ENCODE data around the gene GPSM1.

Gene GPSM1

DNA sequence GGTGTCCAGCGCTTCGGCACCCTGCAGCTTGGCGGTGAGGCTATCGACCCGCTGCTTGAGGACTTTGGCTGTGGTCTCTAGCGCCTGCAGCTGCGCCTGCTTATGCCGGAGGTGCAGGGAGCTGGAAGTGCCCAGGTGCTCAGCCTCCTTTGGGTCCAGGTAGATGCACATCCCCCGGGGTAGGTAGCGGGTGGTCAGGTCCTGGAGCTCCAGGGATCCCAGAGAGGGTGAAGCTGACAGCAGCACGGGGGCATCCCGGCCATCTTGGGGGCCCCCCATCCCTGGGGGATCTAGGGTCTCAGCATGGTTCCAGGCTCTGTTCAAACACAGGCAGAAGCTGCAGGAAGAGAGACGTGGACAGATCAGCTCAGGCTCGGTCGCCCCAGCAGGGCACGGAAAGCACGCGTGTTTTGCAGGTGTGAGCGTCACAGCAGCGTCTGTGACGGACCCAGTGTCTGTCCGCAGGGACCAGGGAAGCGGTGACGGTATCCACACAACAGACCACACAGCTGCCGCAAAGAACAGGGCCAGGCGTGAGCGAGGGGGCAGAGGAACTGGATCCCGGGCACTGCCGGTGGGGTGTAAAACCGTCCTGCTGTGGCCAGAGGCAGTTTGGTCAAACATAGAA is 40.9 kb upstream of the GPSM1 start:
- Histone ChIP-seq H3K36me3 (ENCODE audit: insufficient read depth, low read length) (no peaks in the 10 kb centered on the region), H3K4me1 (ENCODE audit: insufficient read depth, low read length, poor library complexity, severe bottlenecking) (peaks cover 4% of the 10 kb centered on the region), H3K9me3 (ENCODE audit: insufficient read depth, low read depth, low read length) (no peaks in the 10 kb centered on the region), H3K9me2 (replicated peaks; ENCODE audit: low read depth, low read length) (no peaks in the 10 kb centered on the region), H3F3A (ENCODE audit: low read depth) (no peaks in the 10 kb centered on the region), H2AFZ (ENCODE audit: low read length) (no peak overlapping the region), H3K9ac (ENCODE audit: low read depth, low read length, poor library complexity, severe bottlenecking) (no peak overlapping the region), H3K27me3 (ENCODE audit: insufficient read depth, low read length, poor library complexity, severe bottlenecking) (no peaks in the 10 kb centered on the region), H4K20me1 (ENCODE audit: insufficient read depth, low read length, poor library complexity, severe bottlenecking) (no peaks in the 10 kb centered on the region), H3K4me3 (ENCODE audit: low read length, poor library complexity, severe bottlenecking) (no peak overlapping the region), H3K4me2 (ENCODE audit: low read depth, low read length, poor library complexity, severe bottlenecking) (no peak overlapping the region), H3K79me2 (ENCODE audit: insufficient read depth, low read length) (no peaks in the 10 kb centered on the region)
- no peak for TF ChIP-seq EZH2phosphoT487 (IDR thresholded peaks at IDR 0.05; ENCODE audit: borderline replicate concordance)

DNA sequence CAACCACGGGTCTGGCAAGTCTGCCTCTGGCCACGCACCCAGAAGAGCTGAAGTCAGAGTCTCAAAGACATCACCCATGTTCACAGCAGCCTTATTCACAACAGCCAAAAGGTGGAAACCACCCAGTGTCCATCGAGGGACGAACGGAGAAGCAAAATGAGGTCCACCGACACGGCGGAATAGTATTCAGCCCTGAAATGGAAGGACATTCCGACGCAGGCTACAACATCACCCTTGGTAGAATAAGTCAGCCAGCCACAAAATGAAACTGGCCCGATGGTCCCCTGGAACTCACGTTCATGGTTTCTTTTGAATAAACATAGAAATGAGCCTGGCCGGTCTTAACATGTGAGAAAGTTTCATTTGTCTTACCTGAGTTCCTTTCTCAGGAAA is 40.4 kb upstream of the GPSM1 start:
- Histone ChIP-seq H3K36me3 (ENCODE audit: insufficient read depth, low read length) (no peaks in the 10 kb centered on the region), H3K9me3 (ENCODE audit: insufficient read depth, low read depth, low read length) (no peaks in the 10 kb centered on the region), H3F3A (ENCODE audit: low read depth) (no peaks in the 10 kb centered on the region), H3K4me3 (ENCODE audit: low read length, poor library complexity, severe bottlenecking) (no peak overlapping the region), H4K20me1 (ENCODE audit: insufficient read depth, low read length, poor library complexity, severe bottlenecking) (no peaks in the 10 kb centered on the region), H3K4me2 (ENCODE audit: low read depth, low read length, poor library complexity, severe bottlenecking) (no peak overlapping the region), H2AFZ (ENCODE audit: low read length) (no peak overlapping the region), H3K9me2 (replicated peaks; ENCODE audit: low read depth, low read length) (no peaks in the 10 kb centered on the region), H3K4me1 (ENCODE audit: insufficient read depth, low read length, poor library complexity, severe bottlenecking) (peaks cover 4% of the 10 kb centered on the region), H3K9ac (ENCODE audit: low read depth, low read length, poor library complexity, severe bottlenecking) (no peak overlapping the region), H3K79me2 (ENCODE audit: insufficient read depth, low read length) (no peaks in the 10 kb centered on the region), H3K27me3 (ENCODE audit: insufficient read depth, low read length, poor library complexity, severe bottlenecking) (no peaks in the 10 kb centered on the region)
- TF ChIP-seq EZH2phosphoT487 (IDR thresholded peaks at IDR 0.05; ENCODE audit: borderline replicate concordance) = no peak
- TF ChIP-seq, protein P1, sequence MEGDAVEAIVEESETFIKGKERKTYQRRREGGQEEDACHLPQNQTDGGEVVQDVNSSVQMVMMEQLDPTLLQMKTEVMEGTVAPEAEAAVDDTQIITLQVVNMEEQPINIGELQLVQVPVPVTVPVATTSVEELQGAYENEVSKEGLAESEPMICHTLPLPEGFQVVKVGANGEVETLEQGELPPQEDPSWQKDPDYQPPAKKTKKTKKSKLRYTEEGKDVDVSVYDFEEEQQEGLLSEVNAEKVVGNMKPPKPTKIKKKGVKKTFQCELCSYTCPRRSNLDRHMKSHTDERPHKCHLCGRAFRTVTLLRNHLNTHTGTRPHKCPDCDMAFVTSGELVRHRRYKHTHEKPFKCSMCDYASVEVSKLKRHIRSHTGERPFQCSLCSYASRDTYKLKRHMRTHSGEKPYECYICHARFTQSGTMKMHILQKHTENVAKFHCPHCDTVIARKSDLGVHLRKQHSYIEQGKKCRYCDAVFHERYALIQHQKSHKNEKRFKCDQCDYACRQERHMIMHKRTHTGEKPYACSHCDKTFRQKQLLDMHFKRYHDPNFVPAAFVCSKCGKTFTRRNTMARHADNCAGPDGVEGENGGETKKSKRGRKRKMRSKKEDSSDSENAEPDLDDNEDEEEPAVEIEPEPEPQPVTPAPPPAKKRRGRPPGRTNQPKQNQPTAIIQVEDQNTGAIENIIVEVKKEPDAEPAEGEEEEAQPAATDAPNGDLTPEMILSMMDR (conservative IDR thresholded peaks at IDR 0.05; ENCODE audit: low read length) = no peak

DNA sequence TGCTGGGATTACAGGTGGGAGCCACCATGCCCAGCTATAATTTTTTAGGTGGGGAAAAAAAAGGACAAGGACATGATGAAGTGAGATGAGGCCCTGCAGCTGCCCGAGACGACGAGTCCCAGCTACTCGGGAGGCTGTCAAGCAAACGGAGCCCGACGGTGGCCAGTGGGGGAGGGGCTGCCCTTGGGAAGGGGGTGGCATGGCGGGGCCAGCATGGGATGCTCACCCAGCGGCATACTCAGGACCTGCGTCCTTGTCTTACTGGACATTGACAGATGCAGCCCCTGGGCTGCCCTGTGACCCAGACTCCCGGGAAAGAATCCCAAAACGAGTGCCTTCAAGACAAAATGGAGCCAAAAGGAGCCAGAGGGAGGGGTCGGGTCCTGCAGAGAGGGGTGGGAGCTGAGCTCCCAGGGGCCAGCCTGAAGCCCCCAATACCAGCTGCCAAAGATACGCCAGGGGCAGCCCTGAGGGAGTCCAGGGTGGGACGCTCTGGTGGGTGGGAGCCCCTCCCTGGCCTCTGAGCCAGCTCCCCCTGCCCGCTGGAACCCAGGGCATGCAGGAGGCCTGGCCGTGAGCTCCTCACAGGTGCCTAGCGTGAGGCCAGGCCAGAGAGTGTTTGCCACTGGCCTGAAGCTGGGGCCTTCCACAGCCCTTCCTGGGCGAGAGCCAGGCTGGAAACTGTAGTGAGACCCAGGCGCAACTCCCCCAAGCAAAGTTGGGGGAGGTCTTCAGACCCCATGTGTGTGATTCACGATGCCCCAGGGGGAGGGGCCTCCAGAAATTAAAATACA is 39.2 kb upstream of the GPSM1 start:
- no peaks in the 10 kb centered on the region for H3F3A ChIP-seq (ENCODE audit: low read depth)
- H3K4me1 ChIP-seq (ENCODE audit: insufficient read depth, low read length, poor library complexity, severe bottlenecking) = peaks cover 4% of the 10 kb centered on the region
- H4K20me1 ChIP-seq (ENCODE audit: insufficient read depth, low read length, poor library complexity, severe bottlenecking) = no peaks in the 10 kb centered on the region
- H3K79me2 ChIP-seq (ENCODE audit: insufficient read depth, low read length) = no peaks in the 10 kb centered on the region
- H3K27me3 ChIP-seq (ENCODE audit: insufficient read depth, low read length, poor library complexity, severe bottlenecking) = no peaks in the 10 kb centered on the region
- H3K4me2 ChIP-seq (ENCODE audit: low read depth, low read length, poor library complexity, severe bottlenecking) = no peak overlapping the region
- TF ChIP-seq, protein P1 (conservative IDR thresholded peaks at IDR 0.05; ENCODE audit: low read length) = no peak
- no peak for TF ChIP-seq EZH2phosphoT487 (IDR thresholded peaks at IDR 0.05; ENCODE audit: borderline replicate concordance)
- no peaks in the 10 kb centered on the region for H3K9me3 ChIP-seq (ENCODE audit: insufficient read depth, low read depth, low read length)
- no peak overlapping the region for H3K9ac ChIP-seq (ENCODE audit: low read depth, low read length, poor library complexity, severe bottlenecking)
- no peaks in the 10 kb centered on the region for H3K9me2 ChIP-seq (replicated peaks; ENCODE audit: low read depth, low read length)
- no peak overlapping the region for H3K4me3 ChIP-seq (ENCODE audit: low read length, poor library complexity, severe bottlenecking)
- H2AFZ ChIP-seq (ENCODE audit: low read length) = no peak overlapping the region
- no peaks in the 10 kb centered on the region for H3K36me3 ChIP-seq (ENCODE audit: insufficient read depth, low read length)
